Ovary (tissue), 9 donors: ENCODE measurements around the gene ASPA. TPM values are rescaled to one million over a fixed set of nuclear protein-coding genes. Genes with fewer than 3 reads are reported as not detected.

Experiments
- DNase-seq, 5 donors: peaks; one replicate each; pipeline ENCODE4 v3.0.0-alpha.2; 2019 to 2020
- H3K27ac ChIP-seq, 2 donors: fragments of 200-600 bp; one replicate each; pipeline versions ENCODE4 v1.5.1 to v1.8.0; 2019 to 2022
- H3K27me3 ChIP-seq: fragments of 200-600 bp; one replicate; pipeline ENCODE4 v1.8.0; 2022
- H3K36me3 ChIP-seq: fragments of 200-600 bp; sonication (generic); one replicate; pipeline ENCODE4 v1.5.1; 2019
- H3K4me1 ChIP-seq: one replicate; pipeline ENCODE4 v1.8.1; 2013; ENCODE audit warnings: mild to moderate bottlenecking, moderate library complexity; ENCODE audit not compliant: insufficient read depth
- H3K4me3 ChIP-seq: fragments of 200-600 bp; sonication (generic); one replicate; pipeline ENCODE4 v1.5.1; 2017
- H3K9me3 ChIP-seq, 2 donors: fragments of 200-600 bp in 1 of 2; sonication (generic) in 1 of 2; one replicate each; pipeline versions ENCODE4 v1.5.1 to v1.8.1; 2013 to 2019; ENCODE audit warnings: mild to moderate bottlenecking in 1 of 2, moderate library complexity in 1 of 2
- CTCF ChIP-seq, 3 donors: fragments of 450-650 bp in 2 of 3; fragments of 200-600 bp in 1 of 3; IDR thresholded peaks; one replicate each; pipeline versions ENCODE4 v1.5.1 to v1.8.0; 2016 to 2022; ENCODE audit warnings: antibody characterized with exemption in 3 of 3, mild to moderate bottlenecking in 1 of 3
- EP300 ChIP-seq: sonication (generic); formaldehyde crosslinking; IDR thresholded peaks from one replicate; pipeline ENCODE4 v1.6.1; 2017; ENCODE audit warnings: antibody characterized with exemption
- POLR2A ChIP-seq: fragments of 450-650 bp; IDR thresholded peaks from one replicate; pipeline ENCODE4 v1.6.1; 2017; ENCODE audit warnings: antibody characterized with exemption, mild to moderate bottlenecking, moderate library complexity
- WGBS, 3 donors: extraction: QIAGEN DNeasy Blood & Tissue Kit in 1 of 3; methylation state at CpG; one replicate each; pipeline versions ENCODE4 v1.1.5 to v1.1.7; 2013 to 2017; 5-methylcytosine and 5-hydroxymethylcytosine counted together
- intact Hi-C, 4 donors: fragments of 100-400 bp; cut with DNase I; formaldehyde crosslinking; loops; one replicate each; pipeline versions ENCODE4 v1.11.0 to v1.15.1; 2022 to 2023
- polyA plus RNA-seq, 2 donors: library from polyadenylated mRNA; stranded (reverse); fragments of 200-250 nt in 1 of 2; fragments of 350-450 nt in 1 of 2; fragmentation: Illumina TruSeq in 1 of 2; extraction: RNeasy Lipid Tissue Mini Kit (QIAGEN cat#74804) in 1 of 2; gene quantifications; one replicate each; pipeline ENCODE4 v1.2.3, GENCODE V29; 2013 to 2014
- total RNA-seq, 7 donors: library from RNA; depleted of rRNA in 2 of 7; stranded (reverse); fragments of >200 nt in 2 of 7; fragmentation: NEBNext Ultra II Directional in 3 of 7; extraction: Animal tissue kit (Norgen Biotek cat#: 25700) in 3 of 7; gene quantifications; one replicate each; pipeline versions ENCODE4 v1.1.0 to v1.2.4, GENCODE V29; 2016 to 2023
- donor health status: DM: no; HTN: no; CAD: no; lungs with moderate emphysema.
- donor health status: DM: no; HTN: no; CAD: no.
- donor health status: Bipolar disorder and iron deficiency.
- donor health status: DM: yes; HTN: yes; CAD: no.
- donor health status: DM: no; HTN: no; CAD: no.
- donor health status: DM: yes; HTN: yes; CAD: no.

The ASPA gene
- total and polyA plus RNA-seq, 9 donors, result 0.46 to 10.3 (median 2.9) TPM

- Histone ChIP-seq H3K4me1 (no peaks in the 10 kb centered on the region), H3K27ac (no peak overlapping the region), H3K9me3 (no peaks in the 10 kb centered on the region), H3K27me3 (no peaks in the 10 kb centered on the region), H3K4me3 (no peak overlapping the region), H3K36me3 (no peaks in the 10 kb centered on the region)
- DNase-seq, result no peak
- 16 to 23% (median 19%) methylated on average over 10 of the region's 10 CpGs for WGBS, 3 donors
- no peak for TF ChIP-seq POLR2A
- TF ChIP-seq EP300, result no peak
- TF ChIP-seq CTCF (IDR thresholded peaks at IDR 0.05), result no peak
- intact Hi-C loops, result no loop called here
Observed at GRCh38 chr17:3543453-3543852, 67.7 kb downstream of the ASPA start.

- Histone ChIP-seq H3K4me3 (no peak overlapping the region), H3K9me3 (no peaks in the 10 kb centered on the region), H3K4me1 (no peaks in the 10 kb centered on the region), H3K36me3 (no peaks in the 10 kb centered on the region), H3K27ac (no peak overlapping the region), H3K27me3 (no peaks in the 10 kb centered on the region)
- intact Hi-C loops, result no loop called here
- no peak for DNase-seq
- TF ChIP-seq CTCF (IDR thresholded peaks at IDR 0.05) (no peak), POLR2A (no peak), EP300 (no peak)
- 74 to 77% (median 74%) methylated on average over 5 of the region's 5 CpGs for WGBS, 3 donors
Observed at GRCh38 chr17:3544365-3544764, 68.6 kb downstream of the ASPA start.

GRCh38 chr17:3545151-3545550 is 69.4 kb downstream of the ASPA start:
- intact Hi-C loops, result no loop called here
- Histone ChIP-seq H3K27ac (no peak overlapping the region), H3K9me3 (no peaks in the 10 kb centered on the region), H3K36me3 (no peaks in the 10 kb centered on the region), H3K4me3 (no peak overlapping the region), H3K27me3 (no peaks in the 10 kb centered on the region), H3K4me1 (no peaks in the 10 kb centered on the region)
- DNase-seq, result no peak
- WGBS, 3 donors, result 58 to 71% (median 59%) methylated on average over 9 of the region's 9 CpGs
- no peak for TF ChIP-seq EP300
- no peak for TF ChIP-seq CTCF (IDR thresholded peaks at IDR 0.05)
- no peak for TF ChIP-seq POLR2A

GRCh38 chr17:3546521-3546920 is 70.7 kb downstream of the ASPA start:
- intact Hi-C loops, result no loop called here
- H3K4me3 ChIP-seq, result no peak overlapping the region
- no peaks in the 10 kb centered on the region for H3K27me3 ChIP-seq
- no peak for TF ChIP-seq POLR2A
- TF ChIP-seq EP300, result no peak
- TF ChIP-seq CTCF (IDR thresholded peaks at IDR 0.05), result no peak
- DNase-seq, result no peak
- H3K27ac ChIP-seq, result no peak overlapping the region
- WGBS, 3 donors, result 79 to 86% (median 83%) methylated on average over 5 of the region's 5 CpGs
- no peaks in the 10 kb centered on the region for H3K9me3 ChIP-seq
- no peaks in the 10 kb centered on the region for H3K36me3 ChIP-seq
- no peaks in the 10 kb centered on the region for H3K4me1 ChIP-seq

- no peaks in the 10 kb centered on the region for H3K9me3 ChIP-seq
- intact Hi-C loops, result no loop called here
Observed at GRCh38 chr17:3546997-3547396, 71.2 kb downstream of the ASPA start.

More at GRCh38 chr17:3546997-3547396, 71.2 kb downstream of the ASPA start:
- no peaks in the 10 kb centered on the region for H3K27me3 ChIP-seq
- no peaks in the 10 kb centered on the region for H3K36me3 ChIP-seq
- no peak for TF ChIP-seq POLR2A
- no peak for TF ChIP-seq EP300
- TF ChIP-seq CTCF (IDR thresholded peaks at IDR 0.05), result no peak
- no peak overlapping the region for H3K27ac ChIP-seq
- no peak overlapping the region for H3K4me3 ChIP-seq
- H3K4me1 ChIP-seq, result no peaks in the 10 kb centered on the region
- 89 to 94% (median 92%) methylated on average over 8 of the region's 8 CpGs for whole genome bisulfite sequencing, 3 donors
- DNase-seq, result no peak
